ENCODE measurements around the gene RGS2. TPM values are rescaled to one million over a fixed set of nuclear protein-coding genes. Genes with fewer than 3 reads are reported as not detected.

The RGS2 gene
- total and polyA plus RNA-seq, 2 of the 4 experiments (the other 2 are of a cell fraction), result 13.5 to 19.7 TPM

GRCh38 chr1:192807211-192808162 is 1.4 kb upstream of the RGS2 start:
- peak overlapping the region; percentile 86 for H3K4ac ChIP-seq (ENCODE audit: low read depth, low read length)
- H2BK15ac ChIP-seq (ENCODE audit: low read depth, low read length), result 0 out of 3 replicates have a peak overlapping the region, but pooled peaks have one; percentile 18
- in situ Hi-C loops (cut with MboI; ENCODE audit: low sequenced_read_pairs), result no loop called here
- peaks cover 9 to 17% of the 10 kb centered on the region in 2 experiments; a peak in 3 of 4 replicates for H3K79me1 ChIP-seq (ENCODE audit: low read depth in 1 of 2, low read length in 2 of 2)
- H4K20me1 ChIP-seq (ENCODE audit: insufficient read depth, low read length), result peaks cover 13% of the 10 kb centered on the region; the same call in 1 of the 2 replicates
- ATAC-seq (ENCODE audit: low read depth) (no peak), DNase-seq (peak; percentile 71)
- H4K5ac ChIP-seq (ENCODE audit: low read depth, low read length), result peak overlapping the region; percentile 50
- WGBS, 2 experiments (ENCODE audit: extremely low coverage in 2 of 2, insufficient read length in 1 of 2), result no CpG with 5 or more reads among the region's 9 CpGs
- dilution Hi-C loops (cut with HindIII; ENCODE audit: low sequenced_read_pairs, unreplicated experiment), result loop anchor here (25.0 kb wide), 1 partner anchor 205 kb away; no protein-coding TSS in a partner anchor
- H2BK120ac ChIP-seq (ENCODE audit: low read depth, low read length), result peak overlapping the region; percentile 71
- peak; percentile 69 for TF ChIP-seq CEBPB (IDR thresholded peaks at IDR 0.05; ENCODE audit: low read depth, low read length)
- TF ChIP-seq FOS (IDR thresholded peaks at IDR 0.05; ENCODE audit: low read depth, low read length), result peak; percentile 61; the same call in 1 of the 2 replicates
- TF ChIP-seq MXI1 (IDR thresholded peaks at IDR 0.05; ENCODE audit: borderline replicate concordance, low read depth, low read length), result no peak
- no peak for TF ChIP-seq USF2 (IDR thresholded peaks at IDR 0.05; ENCODE audit: low read depth, low read length)
- no peak for TF ChIP-seq SMC3 (IDR thresholded peaks at IDR 0.05; ENCODE audit: low read depth, low read length)
- peak; percentile 21; the same call in 1 of the 2 replicates for TF ChIP-seq MAFK (IDR thresholded peaks at IDR 0.05; ENCODE audit: low read depth, low read length)
- 0 out of 2 replicates have a peak, but pooled peaks have one; percentile 9 for TF ChIP-seq RAD21 (IDR thresholded peaks at IDR 0.05; ENCODE audit: low read length)
- TF ChIP-seq NFE2L2 (IDR thresholded peaks at IDR 0.05; ENCODE audit: low read depth, low read length), result peak; percentile 23; the same call in 1 of the 2 replicates
- peak overlapping the region; percentile 61 for H3K9ac ChIP-seq (ENCODE audit: low read depth, low read length)
- peak overlapping the region; percentile 87 for H3K18ac ChIP-seq (ENCODE audit: low read depth, low read length)
- peaks cover 11% of the 10 kb centered on the region for H3K36me3 ChIP-seq (ENCODE audit: control insufficient read depth, insufficient read depth, low read length)
- H2AFZ ChIP-seq (replicated peaks; ENCODE audit: low read length, poor library complexity), result peak overlapping the region; percentile 88
- no peaks in the 10 kb centered on the region for H3K27me3 ChIP-seq (ENCODE audit: control insufficient read depth, insufficient read depth, low read length)
- H3K14ac ChIP-seq (replicated peaks; ENCODE audit: low read depth, low read length), result peak overlapping the region; percentile 86
- peak overlapping the region; percentile 43; the same call in 1 of the 2 replicates for H2BK20ac ChIP-seq (ENCODE audit: low read depth, low read length)
- ChIA-PET POLR2A (ENCODE audit: unreplicated experiment) (interaction anchor here (0.9 kb wide), 1 partner anchor 330 kb away, joined by 4 read pairs; no protein-coding TSS in a partner anchor), CTCF (interaction anchor here (0.8 to 3.0 kb wide), 13 partner anchors 8 to 330 kb away, joined by 3 to 16 read pairs (median 4); no protein-coding TSS in a partner anchor)
- H4K91ac ChIP-seq (ENCODE audit: insufficient read depth, low read depth, low read length), result peak overlapping the region; percentile 56; the same call in 1 of the 2 replicates
- no peak overlapping the region for H2AK5ac ChIP-seq (ENCODE audit: low read depth, low read length)
- no peak overlapping the region for H3K4me3 ChIP-seq (ENCODE audit: insufficient read depth, low read depth, low read length)
- H3K9me1 ChIP-seq (ENCODE audit: insufficient read depth, low read length), result peaks cover 3% of the 10 kb centered on the region; the same call in 1 of the 2 replicates
- H3K9me3 ChIP-seq (ENCODE audit: control insufficient read depth, insufficient read depth, low read length), result no peaks in the 10 kb centered on the region
- H3K23ac ChIP-seq (ENCODE audit: low read depth, low read length), result peak overlapping the region; percentile 82
- peak overlapping the region; percentile 94 for H3K4me2 ChIP-seq (ENCODE audit: low read depth, low read length)
- H2BK5ac ChIP-seq (ENCODE audit: low read depth, low read length, poor library complexity, severe bottlenecking), result peak overlapping the region; percentile 35
- H2AK9ac ChIP-seq (replicated peaks; ENCODE audit: low read depth, low read length, poor library complexity), result no peak overlapping the region
- peaks cover 4% of the 10 kb centered on the region for H3K4me1 ChIP-seq (ENCODE audit: control insufficient read depth, insufficient read depth, low read length)
- intact Hi-C loops (cut with micrococcal nuclease), result loop anchor here (2.0 to 10.0 kb wide), 3 partner anchors 107 to 527 kb away; partner anchors contain the start of gene CDC73
- H3K27ac ChIP-seq (ENCODE audit: insufficient read depth, low read length), result peak overlapping the region; percentile 75; the same call in 1 of the 2 replicates
- H4K8ac ChIP-seq (ENCODE audit: low read depth in 2 of 2, low read length in 2 of 2), result peak overlapping the region in 1 of 2 experiments; percentile 80; a peak in 2 of 4 replicates
- BruUV-seq (replicated peaks), result no TSS peak
- H3K56ac ChIP-seq (ENCODE audit: extremely low read depth, insufficient read depth, low read length), result no peak overlapping the region; the same call in 1 of the 2 replicates
